Loucy (cell line): ENCODE results near the gene JMJD4.

ENCODE experiments used
- H2AFZ ChIP-seq: fragments of 200-600 bp; sonication (generic); 2 replicates; pipeline ENCODE4 v1.6.0; 2016; ENCODE audit warnings: antibody characterized with exemption, mild to moderate bottlenecking, low read length, moderate library complexity
- H3F3A ChIP-seq: fragments of 200-600 bp; 2 replicates; pipeline ENCODE4 v1.6.0; 2016; ENCODE audit warnings: antibody characterized with exemption, low read depth, mild to moderate bottlenecking
- H3K27me3 ChIP-seq: fragments of 200-600 bp; sonication (generic); 2 replicates; pipeline ENCODE4 v1.6.1; 2014; ENCODE audit warnings: low read length, mild to moderate bottlenecking; ENCODE audit not compliant: insufficient read depth, poor library complexity, severe bottlenecking
- H3K36me3 ChIP-seq: fragments of 200-600 bp; sonication (generic); 2 replicates; pipeline ENCODE4 v1.6.1; 2016; ENCODE audit warnings: low read length; ENCODE audit not compliant: insufficient read depth
- H3K4me1 ChIP-seq: fragments of 200-600 bp; sonication (generic); 2 replicates; pipeline ENCODE4 v1.5.1; 2014; ENCODE audit warnings: low read length, mild to moderate bottlenecking; ENCODE audit not compliant: insufficient read depth, poor library complexity, severe bottlenecking
- H3K4me2 ChIP-seq: fragments of 200-600 bp; sonication (generic); 2 replicates; pipeline ENCODE4 v1.6.0; 2014; ENCODE audit warnings: antibody characterized with exemption, low read length, low read depth, mild to moderate bottlenecking; ENCODE audit not compliant: poor library complexity, severe bottlenecking
- H3K4me3 ChIP-seq: fragments of 200-600 bp; sonication (generic); 2 replicates; pipeline ENCODE4 v1.5.1; 2014; ENCODE audit warnings: low read length, mild to moderate bottlenecking, mixed read lengths; ENCODE audit not compliant: poor library complexity, severe bottlenecking
- H3K79me2 ChIP-seq: fragments of 200-600 bp; sonication (generic); 2 replicates; pipeline ENCODE4 v1.6.1; 2014; ENCODE audit warnings: low read length; ENCODE audit not compliant: insufficient read depth
- H3K9ac ChIP-seq: fragments of 200-600 bp; sonication (generic); 2 replicates; pipeline ENCODE4 v1.6.0; 2014; ENCODE audit warnings: mild to moderate bottlenecking, low read depth, low read length, moderate library complexity; ENCODE audit not compliant: poor library complexity, severe bottlenecking
- H3K9me2 ChIP-seq: fragments of 200-600 bp; sonication (generic); replicated peaks from 2 replicates; pipeline ENCODE4 v1.6.1; 2016; ENCODE audit warnings: low read depth, low read length, mixed read lengths
- H3K9me3 ChIP-seq: fragments of 200-600 bp; sonication (generic); 2 replicates; pipeline ENCODE4 v1.6.1; 2014; ENCODE audit warnings: mild to moderate bottlenecking, antibody characterized with exemption, low read length, low read depth; ENCODE audit not compliant: insufficient read depth
- H4K20me1 ChIP-seq: fragments of 200-600 bp; sonication (generic); 2 replicates; pipeline ENCODE4 v1.6.0; 2014; ENCODE audit warnings: antibody characterized with exemption, low read length, mild to moderate bottlenecking; ENCODE audit not compliant: insufficient read depth, poor library complexity, severe bottlenecking
- EZH2phosphoT487 ChIP-seq: fragments of 200-600 bp; IDR thresholded peaks from 2 replicates; pipeline ENCODE4 v1.6.1; 2018; ENCODE audit warnings: antibody characterized with exemption, mild to moderate bottlenecking, moderate library complexity, borderline replicate concordance
- TF ChIP-seq, protein P1 (sequence below): fragments of 200-600 bp; sonication (generic); conservative IDR thresholded peaks from 2 replicates; pipeline ENCODE4 v1.5.1; 2014; ENCODE audit warnings: mild to moderate bottlenecking, antibody characterized with exemption, low read length

The JMJD4 gene, protein sequence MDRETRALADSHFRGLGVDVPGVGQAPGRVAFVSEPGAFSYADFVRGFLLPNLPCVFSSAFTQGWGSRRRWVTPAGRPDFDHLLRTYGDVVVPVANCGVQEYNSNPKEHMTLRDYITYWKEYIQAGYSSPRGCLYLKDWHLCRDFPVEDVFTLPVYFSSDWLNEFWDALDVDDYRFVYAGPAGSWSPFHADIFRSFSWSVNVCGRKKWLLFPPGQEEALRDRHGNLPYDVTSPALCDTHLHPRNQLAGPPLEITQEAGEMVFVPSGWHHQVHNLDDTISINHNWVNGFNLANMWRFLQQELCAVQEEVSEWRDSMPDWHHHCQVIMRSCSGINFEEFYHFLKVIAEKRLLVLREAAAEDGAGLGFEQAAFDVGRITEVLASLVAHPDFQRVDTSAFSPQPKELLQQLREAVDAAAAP

DNA sequence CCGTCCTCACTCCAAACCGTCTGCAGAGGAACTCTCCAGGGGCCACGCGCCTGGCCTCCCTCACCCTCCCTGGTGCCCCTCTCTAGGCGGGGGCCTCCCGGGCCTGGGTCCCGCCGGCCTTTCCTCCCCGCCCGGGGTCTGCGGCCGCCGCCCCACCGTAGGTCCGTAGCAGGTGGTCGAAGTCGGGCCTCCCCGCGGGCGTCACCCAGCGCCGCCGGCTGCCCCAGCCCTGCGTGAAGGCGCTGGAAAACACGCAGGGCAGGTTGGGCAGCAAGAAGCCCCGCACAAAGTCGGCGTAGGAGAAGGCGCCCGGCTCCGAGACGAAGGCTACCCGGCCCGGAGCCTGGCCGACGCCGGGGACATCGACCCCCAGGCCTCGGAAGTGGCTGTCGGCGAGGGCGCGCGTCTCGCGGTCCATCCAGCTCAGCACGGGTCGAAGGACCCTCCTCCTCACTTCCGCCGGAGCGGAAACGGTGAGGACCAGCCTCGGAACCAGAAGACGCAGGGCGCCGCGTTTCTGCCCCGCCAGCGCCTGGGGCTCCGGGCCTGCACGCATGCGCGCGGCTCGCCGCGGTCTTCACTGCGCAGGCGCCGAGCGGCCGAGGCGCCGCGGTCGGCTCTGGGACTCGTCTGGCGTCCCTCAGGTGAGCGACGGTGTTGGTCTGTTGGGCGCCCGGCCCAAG, at the start of gene JMJD4, which contains the start of gene SNAP47:
Gene JMJD4 (minus strand): TSS at position 447 of the 683 bp plus-strand sequence. CDS start 29 bp downstream, at position 418.
Gene SNAP47 (plus strand): TSS at position 580 of the 683 bp plus-strand sequence. CDS start 12,302 bp downstream, outside the sequence.
- H3K4me3 ChIP-seq: peak within 1 kb of the TSS; percentile 100
- H3K27me3 ChIP-seq: no peaks in the 10 kb centered on the region
- peaks cover 13% of the 10 kb centered on the region for H3K4me1 ChIP-seq
- H3K9me3 ChIP-seq: no peaks in the 10 kb centered on the region
- no peaks in the 10 kb centered on the region for H3K36me3 ChIP-seq
- peak within 1 kb of the TSS; percentile 94 for H3K4me2 ChIP-seq
- H2AFZ ChIP-seq: peak within 1 kb of the TSS; percentile 98
- TF ChIP-seq EZH2phosphoT487: no peak
- TF ChIP-seq, protein P1, sequence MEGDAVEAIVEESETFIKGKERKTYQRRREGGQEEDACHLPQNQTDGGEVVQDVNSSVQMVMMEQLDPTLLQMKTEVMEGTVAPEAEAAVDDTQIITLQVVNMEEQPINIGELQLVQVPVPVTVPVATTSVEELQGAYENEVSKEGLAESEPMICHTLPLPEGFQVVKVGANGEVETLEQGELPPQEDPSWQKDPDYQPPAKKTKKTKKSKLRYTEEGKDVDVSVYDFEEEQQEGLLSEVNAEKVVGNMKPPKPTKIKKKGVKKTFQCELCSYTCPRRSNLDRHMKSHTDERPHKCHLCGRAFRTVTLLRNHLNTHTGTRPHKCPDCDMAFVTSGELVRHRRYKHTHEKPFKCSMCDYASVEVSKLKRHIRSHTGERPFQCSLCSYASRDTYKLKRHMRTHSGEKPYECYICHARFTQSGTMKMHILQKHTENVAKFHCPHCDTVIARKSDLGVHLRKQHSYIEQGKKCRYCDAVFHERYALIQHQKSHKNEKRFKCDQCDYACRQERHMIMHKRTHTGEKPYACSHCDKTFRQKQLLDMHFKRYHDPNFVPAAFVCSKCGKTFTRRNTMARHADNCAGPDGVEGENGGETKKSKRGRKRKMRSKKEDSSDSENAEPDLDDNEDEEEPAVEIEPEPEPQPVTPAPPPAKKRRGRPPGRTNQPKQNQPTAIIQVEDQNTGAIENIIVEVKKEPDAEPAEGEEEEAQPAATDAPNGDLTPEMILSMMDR: no peak
- no peaks in the 10 kb centered on the region for H3F3A ChIP-seq
- H3K9ac ChIP-seq: peak within 1 kb of the TSS; percentile 88
- H3K9me2 ChIP-seq: no peaks in the 10 kb centered on the region
- H4K20me1 ChIP-seq: peaks cover 18% of the 10 kb centered on the region
- peaks cover 63% of the 10 kb centered on the region for H3K79me2 ChIP-seq

DNA sequence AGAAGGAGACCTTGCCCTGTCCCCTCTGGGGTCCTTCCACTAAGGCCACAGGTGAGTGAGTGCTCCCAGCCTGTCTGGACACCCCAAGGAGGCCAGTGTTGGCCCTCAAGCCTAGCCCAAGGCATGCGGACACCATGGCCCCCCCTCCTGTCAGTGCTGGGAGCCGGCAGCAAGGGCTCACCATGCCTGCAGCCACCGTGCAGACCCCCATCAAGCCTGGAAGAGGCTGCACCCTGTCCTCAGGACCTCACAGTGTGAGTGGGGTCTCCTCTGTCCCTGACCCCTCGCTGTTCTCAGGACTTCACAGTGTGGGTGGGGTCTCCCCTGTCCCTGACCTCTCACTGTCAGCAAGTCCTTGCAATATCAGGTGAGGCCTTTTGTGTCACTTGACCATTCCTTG, 47.1 kb upstream of the JMJD4 start:
- Histone ChIP-seq H3F3A (no peaks in the 10 kb centered on the region), H3K4me3 (no peak overlapping the region), H3K27me3 (no peaks in the 10 kb centered on the region), H3K36me3 (no peaks in the 10 kb centered on the region; the same call in 1 of the 2 replicates), H3K79me2 (no peaks in the 10 kb centered on the region), H4K20me1 (no peaks in the 10 kb centered on the region), H3K9me3 (no peaks in the 10 kb centered on the region), H3K9ac (no peak overlapping the region), H3K4me2 (no peak overlapping the region), H3K9me2 (no peaks in the 10 kb centered on the region), H3K4me1 (peaks cover 2% of the 10 kb centered on the region), H2AFZ (no peak overlapping the region)
- TF ChIP-seq, protein P1: no peak
- no peak for TF ChIP-seq EZH2phosphoT487

DNA sequence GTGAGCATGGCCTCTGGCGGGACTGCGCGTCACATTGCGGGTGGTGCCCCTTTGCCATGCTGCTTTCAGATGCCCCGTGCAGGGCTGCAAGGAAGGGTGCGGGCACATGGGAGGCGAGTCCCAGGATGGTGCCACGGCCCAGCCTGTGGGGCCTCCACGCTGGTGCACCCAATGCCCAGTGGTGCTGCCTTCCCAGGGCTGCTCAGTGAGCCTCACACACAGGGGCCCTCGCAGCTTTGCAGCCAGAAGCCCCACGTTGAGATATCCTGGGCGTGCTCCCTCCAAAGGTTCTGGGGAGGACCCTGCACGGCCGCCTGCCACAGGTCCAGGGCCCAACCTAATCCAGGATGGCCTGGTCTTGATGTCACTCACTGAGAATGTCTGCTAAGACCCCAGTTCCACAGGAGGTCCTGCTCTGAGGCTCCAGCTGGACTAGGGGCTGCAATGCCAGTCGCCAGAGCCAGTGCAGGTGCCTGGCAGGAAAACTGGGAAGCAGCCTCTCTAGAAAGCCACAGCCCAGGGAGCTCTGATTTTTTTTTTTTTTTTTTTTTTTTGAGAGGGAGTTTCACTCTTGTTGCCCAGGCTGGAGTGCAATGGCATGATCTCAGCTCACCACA, 46.3 kb upstream of the JMJD4 start:
- no peaks in the 10 kb centered on the region for H3K4me1 ChIP-seq
- H3K4me3 ChIP-seq: no peak overlapping the region
- no peaks in the 10 kb centered on the region for H3K9me2 ChIP-seq
- peaks cover 3% of the 10 kb centered on the region; the same call in 1 of the 2 replicates for H3K36me3 ChIP-seq
- H4K20me1 ChIP-seq: no peaks in the 10 kb centered on the region
- no peaks in the 10 kb centered on the region for H3K79me2 ChIP-seq
- no peak overlapping the region for H3K9ac ChIP-seq
- no peaks in the 10 kb centered on the region for H3K9me3 ChIP-seq
- H2AFZ ChIP-seq: no peak overlapping the region
- H3K27me3 ChIP-seq: no peaks in the 10 kb centered on the region
- H3K4me2 ChIP-seq: no peak overlapping the region
- no peaks in the 10 kb centered on the region for H3F3A ChIP-seq
- TF ChIP-seq, protein P1: no peak
- no peak for TF ChIP-seq EZH2phosphoT487
